GM23338 (cell line): ENCODE measurements around the gene ZG16B. TPM values are rescaled to one million over a fixed set of nuclear protein-coding genes. Genes with fewer than 3 reads are reported as not detected.

Experiments used
- ATAC-seq: fragments of 200-7000 bp; cut with Tn5 transposase; 3 replicates; pipeline ENCODE4 v1.9.1; 2020
- DNase-seq: peaks from one replicate; pipeline ENCODE4 v3.0.0-alpha.2; 2015; ENCODE audit warnings: low spot score
- H2AFZ ChIP-seq: fragments of 200-600 bp; sonication (generic); 2 replicates; pipeline ENCODE4 v1.8.0; 2016; ENCODE audit warnings: antibody characterized with exemption, mild to moderate bottlenecking, moderate library complexity
- H3F3A ChIP-seq: fragments of 200-600 bp; sonication (generic); replicated peaks from 2 replicates; pipeline ENCODE4 v1.8.0; 2017; ENCODE audit warnings: antibody characterized with exemption, mixed run types, low read depth
- H3K27ac ChIP-seq: fragments of 200-600 bp; sonication (generic); 2 replicates; pipeline ENCODE4 v1.6.1; 2016; ENCODE audit warnings: low read depth
- H3K27me3 ChIP-seq: fragments of 200-600 bp; sonication (generic); 2 replicates; pipeline ENCODE4 v1.8.0; 2016; ENCODE audit warnings: mild to moderate bottlenecking, mixed run types, moderate library complexity; ENCODE audit not compliant: insufficient read depth
- H3K36me3 ChIP-seq: fragments of 200-600 bp; sonication (generic); 2 replicates; pipeline ENCODE4 v1.8.0; 2016; ENCODE audit warnings: mild to moderate bottlenecking; ENCODE audit not compliant: insufficient read depth
- H3K4me1 ChIP-seq: fragments of 200-600 bp; sonication (generic); 2 replicates; pipeline ENCODE4 v1.8.0; 2016; ENCODE audit warnings: mild to moderate bottlenecking, moderate library complexity; ENCODE audit not compliant: insufficient read depth
- H3K4me2 ChIP-seq: fragments of 200-600 bp; sonication (generic); 2 replicates; pipeline ENCODE4 v1.7.1; 2017; ENCODE audit warnings: mixed run types
- H3K4me3 ChIP-seq: fragments of 200-600 bp; sonication (generic); 2 replicates; pipeline ENCODE4 v1.6.1; 2016; ENCODE audit warnings: mixed run types
- H3K79me2 ChIP-seq: fragments of 200-600 bp; sonication (generic); replicated peaks from 2 replicates; pipeline ENCODE4 v1.8.0; 2017; ENCODE audit warnings: mild to moderate bottlenecking; ENCODE audit not compliant: insufficient read depth
- H3K9me2 ChIP-seq: fragments of 200-600 bp; sonication (generic); 2 replicates; pipeline ENCODE4 v1.8.0; 2017; ENCODE audit not compliant: insufficient read depth
- H4K20me1 ChIP-seq: fragments of 200-600 bp; sonication (generic); replicated peaks from 2 replicates; pipeline ENCODE4 v1.8.0; 2017; ENCODE audit warnings: mild to moderate bottlenecking; ENCODE audit not compliant: insufficient read depth
- H3K27ac Mint-ChIP-seq: 2 replicates; pipeline ENCODE4 v1.8.0; 2020; ENCODE audit warnings: inconsistent platforms, mild to moderate bottlenecking, moderate library complexity, mixed read lengths
- H3K27me3 Mint-ChIP-seq: 3 replicates; pipeline ENCODE4 v1.8.0; 2022; ENCODE audit warnings: low read depth, mild to moderate bottlenecking, moderate library complexity, mixed read lengths, inconsistent platforms; ENCODE audit not compliant: insufficient read depth, poor library complexity
- H3K36me3 Mint-ChIP-seq: 3 replicates; pipeline ENCODE4 v1.8.0; 2021; ENCODE audit warnings: low read depth, mild to moderate bottlenecking, inconsistent platforms, moderate library complexity, mixed read lengths
- H3K4me1 Mint-ChIP-seq: 3 replicates; pipeline ENCODE4 v1.8.0; 2020; ENCODE audit warnings: mild to moderate bottlenecking, inconsistent platforms, mixed read lengths
- H3K4me3 Mint-ChIP-seq: 3 replicates; pipeline ENCODE4 v1.8.0; 2021; ENCODE audit warnings: moderate library complexity, mild to moderate bottlenecking, inconsistent platforms, mixed read lengths
- H3K9me3 Mint-ChIP-seq: 3 replicates; pipeline ENCODE4 v1.8.0; 2020; ENCODE audit warnings: moderate library complexity, mild to moderate bottlenecking, inconsistent platforms, mixed read lengths
- CREB1 ChIP-seq: fragments of 250-450 bp; sonication (Bioruptor Pico); IDR thresholded peaks from 2 replicates; pipeline ENCODE4 v1.5.0; 2020; ENCODE audit warnings: low read depth, mild to moderate bottlenecking, moderate library complexity
- EZH2 ChIP-seq: fragments of 200-600 bp; sonication (generic); IDR thresholded peaks from one replicate; pipeline ENCODE4 v1.8.0; 2017; ENCODE audit warnings: antibody characterized with exemption, mild to moderate bottlenecking, low read depth; ENCODE audit not compliant: unreplicated experiment
- EZH2phosphoT487 ChIP-seq: fragments of 200-600 bp; sonication (generic); IDR thresholded peaks from one replicate; pipeline ENCODE4 v1.8.1; 2018; ENCODE audit warnings: antibody characterized with exemption; ENCODE audit not compliant: unreplicated experiment
- JUNB ChIP-seq: IDR thresholded peaks from one replicate; pipeline ENCODE4 v1.6.1; 2016; ENCODE audit warnings: antibody characterized with exemption; ENCODE audit not compliant: unreplicated experiment
- NANOG ChIP-seq: IDR thresholded peaks from 2 replicates; pipeline ENCODE4 v1.6.1; 2016; ENCODE audit warnings: antibody characterized with exemption, borderline replicate concordance
- POLR2AphosphoS5 ChIP-seq: IDR thresholded peaks from 2 replicates; pipeline ENCODE4 v1.6.1; 2016; ENCODE audit warnings: antibody characterized with exemption, low read depth
- STAT1 ChIP-seq: IDR thresholded peaks from one replicate; pipeline ENCODE4 v1.6.1; 2016; ENCODE audit warnings: antibody characterized with exemption; ENCODE audit not compliant: unreplicated experiment
- ZNF114 ChIP-seq: fragments of 250-450 bp; sonication (Bioruptor Pico); IDR thresholded peaks from 2 replicates; pipeline ENCODE4 v1.5.0; 2020; ENCODE audit warnings: mild to moderate bottlenecking, moderate library complexity
- ZNF331 ChIP-seq: fragments of 250-450 bp; sonication (Bioruptor Pico); IDR thresholded peaks from 2 replicates; pipeline ENCODE4 v1.5.0; 2020; ENCODE audit warnings: low read depth, mild to moderate bottlenecking, moderate library complexity
- polyA plus RNA-seq: library from polyadenylated mRNA; unstranded; fragments of >200 nt; fragmentation: Nextera tagmentation; extraction: Ambion mirVana; gene quantifications from 2 replicates; pipeline ENCODE4 v1.2.1, GENCODE V29; 2016
- total RNA-seq: library from RNA; depleted of rRNA; stranded (reverse); fragments of >200 nt; shearing (Covaris generic); gene quantifications from 2 replicates; pipeline ENCODE4 v1.2.3, GENCODE V29; 2014
- TF ChIP-seq, protein P1 (sequence below): IDR thresholded peaks from one replicate; pipeline ENCODE4 v1.6.1; 2018; ENCODE audit warnings: antibody characterized with exemption; ENCODE audit not compliant: unreplicated experiment
- TF ChIP-seq, protein P2 (sequence below): IDR thresholded peaks from 2 replicates; pipeline ENCODE4 v1.6.1; 2016; ENCODE audit warnings: antibody characterized with exemption
- TF ChIP-seq, protein P3 (sequence below): fragments of 250-450 bp; sonication (Bioruptor Pico); IDR thresholded peaks from 2 replicates; pipeline ENCODE4 v1.5.0; 2020; ENCODE audit warnings: mild to moderate bottlenecking, moderate library complexity
- TF ChIP-seq, protein P4 (sequence below), 2 experiments: fragments of 200-600 bp in 1 of 2; sonication (generic) in 1 of 2; conservative IDR thresholded peaks; 2 replicates each; pipeline versions ENCODE4 v1.5.1 to v1.6.1; 2016 to 2017; ENCODE audit warnings: antibody characterized with exemption in 2 of 2, low read depth in 2 of 2, mild to moderate bottlenecking in 2 of 2, moderate library complexity in 1 of 2

Gene ZG16B
- total and polyA plus RNA-seq, 2 experiments from 2014 or later: not detected

DNA sequence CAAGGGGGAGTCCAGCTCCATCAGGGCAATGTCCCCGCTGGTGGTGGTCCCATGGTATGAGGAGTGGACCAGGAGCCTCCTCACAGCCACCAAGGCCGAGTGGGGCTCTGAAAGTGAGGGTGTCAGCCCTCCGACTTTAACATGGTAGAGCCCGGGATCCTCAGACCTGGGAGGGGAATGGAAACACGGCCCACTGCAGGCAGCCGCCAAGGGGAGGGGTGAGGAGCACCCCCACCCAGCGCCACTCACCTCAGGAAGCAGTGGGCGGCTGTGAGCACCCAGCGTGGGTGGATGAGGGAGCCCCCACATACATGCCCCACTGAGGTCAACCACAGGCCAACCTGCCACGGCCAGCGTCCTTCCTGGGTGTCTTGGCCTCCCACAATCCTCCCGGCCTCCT lies 10.8 kb downstream of the ZG16B start:
- Histone ChIP-seq H2AFZ (no peak overlapping the region), H3K27ac (no peak overlapping the region), H3K4me1 (no peaks in the 10 kb centered on the region), H3K36me3 (no peaks in the 10 kb centered on the region), H3K9me2 (no peaks in the 10 kb centered on the region), H4K20me1 (no peaks in the 10 kb centered on the region), H3K79me2 (no peaks in the 10 kb centered on the region), H3K27me3 (peaks cover 13% of the 10 kb centered on the region; the same call in 1 of the 2 replicates), H3K4me2 (no peak overlapping the region), H3F3A (no peaks in the 10 kb centered on the region; the same call in 1 of the 2 replicates), H3K4me3 (no peak overlapping the region)
- ATAC-seq: no peak
- DNase-seq: no peak
- TF ChIP-seq STAT1 (no peak), ZNF114 (CRISPR knock-in tag) (no peak), CREB1 (CRISPR knock-in tag) (no peak), EZH2phosphoT487 (no peak), NANOG (no peak), POLR2AphosphoS5 (no peak), EZH2 (no peak), JUNB (no peak), ZNF331 (CRISPR knock-in tag) (no peak)
- TF ChIP-seq, protein P1, sequence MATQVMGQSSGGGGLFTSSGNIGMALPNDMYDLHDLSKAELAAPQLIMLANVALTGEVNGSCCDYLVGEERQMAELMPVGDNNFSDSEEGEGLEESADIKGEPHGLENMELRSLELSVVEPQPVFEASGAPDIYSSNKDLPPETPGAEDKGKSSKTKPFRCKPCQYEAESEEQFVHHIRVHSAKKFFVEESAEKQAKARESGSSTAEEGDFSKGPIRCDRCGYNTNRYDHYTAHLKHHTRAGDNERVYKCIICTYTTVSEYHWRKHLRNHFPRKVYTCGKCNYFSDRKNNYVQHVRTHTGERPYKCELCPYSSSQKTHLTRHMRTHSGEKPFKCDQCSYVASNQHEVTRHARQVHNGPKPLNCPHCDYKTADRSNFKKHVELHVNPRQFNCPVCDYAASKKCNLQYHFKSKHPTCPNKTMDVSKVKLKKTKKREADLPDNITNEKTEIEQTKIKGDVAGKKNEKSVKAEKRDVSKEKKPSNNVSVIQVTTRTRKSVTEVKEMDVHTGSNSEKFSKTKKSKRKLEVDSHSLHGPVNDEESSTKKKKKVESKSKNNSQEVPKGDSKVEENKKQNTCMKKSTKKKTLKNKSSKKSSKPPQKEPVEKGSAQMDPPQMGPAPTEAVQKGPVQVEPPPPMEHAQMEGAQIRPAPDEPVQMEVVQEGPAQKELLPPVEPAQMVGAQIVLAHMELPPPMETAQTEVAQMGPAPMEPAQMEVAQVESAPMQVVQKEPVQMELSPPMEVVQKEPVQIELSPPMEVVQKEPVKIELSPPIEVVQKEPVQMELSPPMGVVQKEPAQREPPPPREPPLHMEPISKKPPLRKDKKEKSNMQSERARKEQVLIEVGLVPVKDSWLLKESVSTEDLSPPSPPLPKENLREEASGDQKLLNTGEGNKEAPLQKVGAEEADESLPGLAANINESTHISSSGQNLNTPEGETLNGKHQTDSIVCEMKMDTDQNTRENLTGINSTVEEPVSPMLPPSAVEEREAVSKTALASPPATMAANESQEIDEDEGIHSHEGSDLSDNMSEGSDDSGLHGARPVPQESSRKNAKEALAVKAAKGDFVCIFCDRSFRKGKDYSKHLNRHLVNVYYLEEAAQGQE: no peak
- TF ChIP-seq, protein P2, sequence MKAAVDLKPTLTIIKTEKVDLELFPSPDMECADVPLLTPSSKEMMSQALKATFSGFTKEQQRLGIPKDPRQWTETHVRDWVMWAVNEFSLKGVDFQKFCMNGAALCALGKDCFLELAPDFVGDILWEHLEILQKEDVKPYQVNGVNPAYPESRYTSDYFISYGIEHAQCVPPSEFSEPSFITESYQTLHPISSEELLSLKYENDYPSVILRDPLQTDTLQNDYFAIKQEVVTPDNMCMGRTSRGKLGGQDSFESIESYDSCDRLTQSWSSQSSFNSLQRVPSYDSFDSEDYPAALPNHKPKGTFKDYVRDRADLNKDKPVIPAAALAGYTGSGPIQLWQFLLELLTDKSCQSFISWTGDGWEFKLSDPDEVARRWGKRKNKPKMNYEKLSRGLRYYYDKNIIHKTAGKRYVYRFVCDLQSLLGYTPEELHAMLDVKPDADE: no peak
- TF ChIP-seq, protein P3, sequence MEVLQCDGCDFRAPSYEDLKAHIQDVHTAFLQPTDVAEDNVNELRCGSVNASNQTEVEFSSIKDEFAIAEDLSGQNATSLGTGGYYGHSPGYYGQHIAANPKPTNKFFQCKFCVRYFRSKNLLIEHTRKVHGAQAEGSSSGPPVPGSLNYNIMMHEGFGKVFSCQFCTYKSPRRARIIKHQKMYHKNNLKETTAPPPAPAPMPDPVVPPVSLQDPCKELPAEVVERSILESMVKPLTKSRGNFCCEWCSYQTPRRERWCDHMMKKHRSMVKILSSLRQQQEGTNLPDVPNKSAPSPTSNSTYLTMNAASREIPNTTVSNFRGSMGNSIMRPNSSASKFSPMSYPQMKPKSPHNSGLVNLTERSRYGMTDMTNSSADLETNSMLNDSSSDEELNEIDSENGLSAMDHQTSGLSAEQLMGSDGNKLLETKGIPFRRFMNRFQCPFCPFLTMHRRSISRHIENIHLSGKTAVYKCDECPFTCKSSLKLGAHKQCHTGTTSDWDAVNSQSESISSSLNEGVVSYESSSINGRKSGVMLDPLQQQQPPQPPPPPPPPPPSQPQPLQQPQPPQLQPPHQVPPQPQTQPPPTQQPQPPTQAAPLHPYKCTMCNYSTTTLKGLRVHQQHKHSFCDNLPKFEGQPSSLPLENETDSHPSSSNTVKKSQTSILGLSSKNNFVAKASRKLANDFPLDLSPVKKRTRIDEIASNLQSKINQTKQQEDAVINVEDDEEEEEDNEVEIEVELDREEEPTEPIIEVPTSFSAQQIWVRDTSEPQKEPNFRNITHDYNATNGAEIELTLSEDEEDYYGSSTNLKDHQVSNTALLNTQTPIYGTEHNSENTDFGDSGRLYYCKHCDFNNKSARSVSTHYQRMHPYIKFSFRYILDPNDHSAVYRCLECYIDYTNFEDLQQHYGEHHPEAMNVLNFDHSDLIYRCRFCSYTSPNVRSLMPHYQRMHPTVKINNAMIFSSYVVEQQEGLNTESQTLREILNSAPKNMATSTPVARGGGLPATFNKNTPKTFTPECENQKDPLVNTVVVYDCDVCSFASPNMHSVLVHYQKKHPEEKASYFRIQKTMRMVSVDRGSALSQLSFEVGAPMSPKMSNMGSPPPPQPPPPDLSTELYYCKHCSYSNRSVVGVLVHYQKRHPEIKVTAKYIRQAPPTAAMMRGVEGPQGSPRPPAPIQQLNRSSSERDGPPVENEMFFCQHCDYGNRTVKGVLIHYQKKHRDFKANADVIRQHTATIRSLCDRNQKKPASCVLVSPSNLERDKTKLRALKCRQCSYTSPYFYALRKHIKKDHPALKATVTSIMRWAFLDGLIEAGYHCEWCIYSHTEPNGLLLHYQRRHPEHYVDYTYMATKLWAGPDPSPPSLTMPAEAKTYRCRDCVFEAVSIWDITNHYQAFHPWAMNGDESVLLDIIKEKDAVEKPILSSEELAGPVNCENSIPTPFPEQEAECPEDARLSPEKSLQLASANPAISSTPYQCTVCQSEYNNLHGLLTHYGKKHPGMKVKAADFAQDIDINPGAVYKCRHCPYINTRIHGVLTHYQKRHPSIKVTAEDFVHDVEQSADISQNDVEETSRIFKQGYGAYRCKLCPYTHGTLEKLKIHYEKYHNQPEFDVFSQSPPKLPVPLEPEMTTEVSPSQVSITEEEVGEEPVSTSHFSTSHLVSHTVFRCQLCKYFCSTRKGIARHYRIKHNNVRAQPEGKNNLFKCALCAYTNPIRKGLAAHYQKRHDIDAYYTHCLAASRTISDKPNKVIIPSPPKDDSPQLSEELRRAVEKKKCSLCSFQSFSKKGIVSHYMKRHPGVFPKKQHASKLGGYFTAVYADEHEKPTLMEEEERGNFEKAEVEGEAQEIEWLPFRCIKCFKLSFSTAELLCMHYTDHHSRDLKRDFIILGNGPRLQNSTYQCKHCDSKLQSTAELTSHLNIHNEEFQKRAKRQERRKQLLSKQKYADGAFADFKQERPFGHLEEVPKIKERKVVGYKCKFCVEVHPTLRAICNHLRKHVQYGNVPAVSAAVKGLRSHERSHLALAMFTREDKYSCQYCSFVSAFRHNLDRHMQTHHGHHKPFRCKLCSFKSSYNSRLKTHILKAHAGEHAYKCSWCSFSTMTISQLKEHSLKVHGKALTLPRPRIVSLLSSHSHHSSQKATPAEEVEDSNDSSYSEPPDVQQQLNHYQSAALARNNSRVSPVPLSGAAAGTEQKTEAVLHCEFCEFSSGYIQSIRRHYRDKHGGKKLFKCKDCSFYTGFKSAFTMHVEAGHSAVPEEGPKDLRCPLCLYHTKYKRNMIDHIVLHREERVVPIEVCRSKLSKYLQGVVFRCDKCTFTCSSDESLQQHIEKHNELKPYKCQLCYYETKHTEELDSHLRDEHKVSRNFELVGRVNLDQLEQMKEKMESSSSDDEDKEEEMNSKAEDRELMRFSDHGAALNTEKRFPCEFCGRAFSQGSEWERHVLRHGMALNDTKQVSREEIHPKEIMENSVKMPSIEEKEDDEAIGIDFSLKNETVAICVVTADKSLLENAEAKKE (CRISPR knock-in tag): no peak
- TF ChIP-seq, protein P4, sequence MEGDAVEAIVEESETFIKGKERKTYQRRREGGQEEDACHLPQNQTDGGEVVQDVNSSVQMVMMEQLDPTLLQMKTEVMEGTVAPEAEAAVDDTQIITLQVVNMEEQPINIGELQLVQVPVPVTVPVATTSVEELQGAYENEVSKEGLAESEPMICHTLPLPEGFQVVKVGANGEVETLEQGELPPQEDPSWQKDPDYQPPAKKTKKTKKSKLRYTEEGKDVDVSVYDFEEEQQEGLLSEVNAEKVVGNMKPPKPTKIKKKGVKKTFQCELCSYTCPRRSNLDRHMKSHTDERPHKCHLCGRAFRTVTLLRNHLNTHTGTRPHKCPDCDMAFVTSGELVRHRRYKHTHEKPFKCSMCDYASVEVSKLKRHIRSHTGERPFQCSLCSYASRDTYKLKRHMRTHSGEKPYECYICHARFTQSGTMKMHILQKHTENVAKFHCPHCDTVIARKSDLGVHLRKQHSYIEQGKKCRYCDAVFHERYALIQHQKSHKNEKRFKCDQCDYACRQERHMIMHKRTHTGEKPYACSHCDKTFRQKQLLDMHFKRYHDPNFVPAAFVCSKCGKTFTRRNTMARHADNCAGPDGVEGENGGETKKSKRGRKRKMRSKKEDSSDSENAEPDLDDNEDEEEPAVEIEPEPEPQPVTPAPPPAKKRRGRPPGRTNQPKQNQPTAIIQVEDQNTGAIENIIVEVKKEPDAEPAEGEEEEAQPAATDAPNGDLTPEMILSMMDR (conservative IDR thresholded peaks at IDR 0.05; ENCODE audit: low read depth in 2 of 2): no peak
- peaks cover 14% of the 10 kb centered on the region for H3K27me3 Mint-ChIP-seq
- H3K9me3 Mint-ChIP-seq: peaks cover 7% of the 10 kb centered on the region
- H3K4me3 Mint-ChIP-seq: no peak overlapping the region
- no peaks in the 10 kb centered on the region for H3K36me3 Mint-ChIP-seq
- H3K4me1 Mint-ChIP-seq: peaks cover 13% of the 10 kb centered on the region
- H3K27ac Mint-ChIP-seq: no peak overlapping the region
